IPS-11a (cell line): Measurements from ENCODE around the gene VWC2L.

ENCODE experiments used
- H3K4me3 ChIP-seq: one replicate; pipeline ENCODE4 v1.5.1; 2013; ENCODE audit warnings: low read depth, low read length, control low read depth

The VWC2L gene

DNA sequence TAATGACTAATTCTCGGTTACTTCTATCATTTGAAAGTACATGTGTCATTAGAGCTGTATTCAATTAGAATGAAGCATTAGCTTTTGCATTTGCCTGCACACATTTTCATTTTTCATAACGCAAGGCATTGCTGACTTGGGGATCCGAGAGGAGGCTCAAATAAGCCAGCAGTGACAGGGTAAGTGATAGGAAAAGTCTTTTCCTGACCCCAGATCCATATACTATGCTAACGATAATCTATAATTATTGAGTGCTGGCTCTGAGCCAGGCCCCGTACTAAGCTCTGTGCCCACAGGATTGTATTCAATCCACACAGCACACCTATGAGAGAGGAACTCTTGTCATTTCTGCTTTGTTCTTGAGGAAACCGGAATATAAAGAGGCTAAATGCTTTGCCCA, 168.2 kb downstream of the VWC2L start:
- H3K4me3 ChIP-seq = no peak overlapping the region

DNA sequence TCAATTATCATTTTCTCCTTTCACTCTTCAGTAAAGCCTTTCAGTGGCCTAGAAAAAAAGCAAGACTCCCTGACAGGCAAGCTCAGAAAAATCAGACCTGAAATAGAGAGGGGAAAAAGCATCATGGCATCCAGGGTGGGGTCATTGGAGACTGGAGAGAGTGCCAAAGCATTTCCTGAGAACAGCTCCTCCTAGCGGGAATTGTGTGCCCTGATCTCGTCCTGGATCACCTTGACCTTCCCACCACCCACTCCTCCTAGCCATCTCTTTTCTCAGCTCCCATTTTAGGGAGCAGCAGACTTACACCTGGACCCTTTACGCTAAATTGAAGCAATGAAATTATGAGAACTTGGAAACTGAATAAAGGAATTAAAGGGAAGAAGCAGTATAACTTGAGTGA, 176.6 kb downstream of the VWC2L start:
- H3K4me3 ChIP-seq = no peak overlapping the region

DNA sequence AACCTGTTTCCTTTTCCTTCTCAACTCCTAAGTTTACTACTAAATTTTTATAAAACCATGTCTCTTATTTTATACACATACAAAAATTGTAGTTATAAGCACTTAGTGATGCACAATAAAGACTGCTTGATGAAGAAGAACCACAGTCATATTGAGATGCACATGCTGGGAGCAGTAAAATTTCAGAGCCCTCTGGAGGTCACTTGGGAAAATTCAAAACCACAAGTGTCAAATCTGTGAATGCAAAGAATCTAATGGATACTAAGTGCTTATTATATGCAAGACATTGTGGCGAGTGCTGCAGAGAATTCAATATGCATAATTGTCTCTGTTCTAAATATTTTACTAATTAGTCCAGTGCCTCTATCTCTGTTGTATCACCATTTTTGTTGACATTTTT, 180.5 kb downstream of the VWC2L start:
- H3K4me3 ChIP-seq = no peak overlapping the region

DNA sequence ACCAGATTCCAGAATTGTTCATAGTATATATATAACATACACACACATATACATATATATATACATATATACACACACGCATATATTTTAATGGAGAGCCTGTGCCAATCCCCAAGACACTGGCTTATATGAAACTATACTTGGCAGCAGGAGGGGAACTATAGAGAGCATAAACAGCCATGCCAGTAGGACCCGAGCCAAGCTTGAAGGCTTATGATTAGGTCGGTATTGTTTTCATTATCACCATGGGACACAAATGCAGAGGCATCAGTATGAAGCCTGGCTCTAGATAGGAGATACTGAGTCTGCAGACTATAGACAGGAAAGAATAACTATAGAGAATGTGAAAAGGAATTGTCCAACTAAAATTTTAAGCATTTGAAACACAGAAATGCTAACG, 181.2 kb downstream of the VWC2L start:
- no peak overlapping the region for H3K4me3 ChIP-seq

DNA sequence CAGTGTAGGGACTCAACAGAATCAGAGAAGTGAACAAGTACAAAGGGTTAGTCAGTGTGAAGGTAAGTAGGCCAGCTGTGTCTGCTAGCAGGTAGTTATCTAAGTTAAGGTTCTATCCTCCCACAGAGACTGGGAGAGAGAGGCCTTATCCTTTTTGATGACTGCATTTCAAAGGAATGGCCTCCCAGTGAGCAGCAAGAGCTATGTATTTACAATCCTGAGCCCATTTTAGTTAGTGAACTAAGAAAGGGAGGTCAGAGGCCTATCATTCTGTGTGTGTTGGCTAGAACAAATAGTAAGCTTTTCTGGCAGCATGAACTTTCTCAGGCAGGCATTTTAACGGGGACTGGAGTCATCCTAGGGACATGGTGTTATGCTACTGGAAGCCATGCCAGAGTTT, 182.9 kb downstream of the VWC2L start:
- H3K4me3 ChIP-seq = no peak overlapping the region

DNA sequence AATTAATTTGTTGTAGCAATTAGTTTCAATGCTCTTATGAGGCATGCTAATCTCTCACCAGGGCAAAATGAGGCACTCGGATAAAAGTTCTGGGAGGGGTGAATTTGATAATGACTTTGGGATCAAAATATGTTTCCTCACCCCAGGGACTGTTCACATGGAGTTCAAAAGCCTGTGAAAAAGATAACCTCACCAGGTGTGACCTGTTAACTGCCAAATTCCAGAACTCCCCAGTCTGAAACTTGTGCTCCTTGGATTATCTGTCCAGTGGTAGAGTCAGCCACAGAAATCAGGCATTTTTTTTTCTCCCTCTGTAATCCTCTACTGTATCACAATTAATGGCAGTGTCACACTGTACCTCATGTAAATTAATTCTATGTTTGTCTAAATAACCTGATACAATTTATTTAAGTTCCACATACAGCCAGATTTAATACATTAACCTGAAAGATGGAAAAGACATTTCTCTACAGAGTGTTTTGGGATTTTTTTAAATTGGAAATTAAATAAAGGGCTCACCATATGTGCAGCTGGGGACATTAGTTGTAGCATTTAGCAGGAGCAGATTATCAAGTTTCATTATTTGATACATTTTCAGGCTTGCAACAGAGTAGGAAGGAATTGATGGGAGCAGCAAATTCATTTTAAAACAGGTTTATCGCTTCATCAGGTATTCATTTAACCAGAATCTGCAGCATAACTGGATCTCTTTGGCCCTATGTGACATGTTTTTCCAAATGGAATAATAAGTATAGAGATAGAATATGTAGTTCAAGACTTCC, 191.2 kb downstream of the VWC2L start:
- H3K4me3 ChIP-seq = no peak overlapping the region

DNA sequence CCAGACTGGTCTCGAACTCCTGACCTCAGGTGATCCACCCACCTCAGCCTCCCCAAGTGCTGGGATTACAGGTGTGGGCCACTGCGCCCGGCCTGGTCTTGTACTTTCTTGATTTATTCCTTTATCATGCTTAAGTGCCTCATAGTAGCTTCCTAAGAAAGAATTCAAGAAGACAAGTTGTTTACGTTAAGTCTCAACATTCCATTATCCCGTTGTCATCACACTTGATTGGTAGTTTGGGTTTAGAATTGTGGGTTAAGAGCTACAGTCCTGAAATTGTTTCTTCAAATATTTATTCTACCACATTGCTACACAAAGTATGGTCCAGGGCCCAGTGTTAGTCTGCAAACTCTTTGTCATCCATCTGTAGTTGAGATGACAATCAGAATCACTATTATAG, 194.0 kb downstream of the VWC2L start:
- no peak overlapping the region for H3K4me3 ChIP-seq

DNA sequence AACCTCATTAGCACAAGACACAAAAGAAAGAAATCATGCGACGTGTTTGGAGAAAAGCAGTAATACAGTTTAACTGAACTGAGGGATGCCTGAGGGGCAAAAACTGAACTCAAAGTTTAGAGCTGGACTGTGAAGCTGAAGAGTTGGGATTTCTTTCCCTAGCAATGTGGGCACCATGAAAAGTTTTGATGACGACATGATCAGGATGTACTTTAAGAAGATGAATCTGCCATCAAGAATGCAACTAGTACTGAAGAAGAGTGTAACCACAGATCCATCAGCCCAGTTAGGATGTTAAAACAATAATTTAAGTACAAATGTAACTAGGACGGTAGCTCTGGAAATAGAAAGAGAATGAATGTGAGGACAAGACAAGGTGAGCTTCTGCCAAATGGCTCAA, 196.2 kb downstream of the VWC2L start:
- H3K4me3 ChIP-seq = no peak overlapping the region

DNA sequence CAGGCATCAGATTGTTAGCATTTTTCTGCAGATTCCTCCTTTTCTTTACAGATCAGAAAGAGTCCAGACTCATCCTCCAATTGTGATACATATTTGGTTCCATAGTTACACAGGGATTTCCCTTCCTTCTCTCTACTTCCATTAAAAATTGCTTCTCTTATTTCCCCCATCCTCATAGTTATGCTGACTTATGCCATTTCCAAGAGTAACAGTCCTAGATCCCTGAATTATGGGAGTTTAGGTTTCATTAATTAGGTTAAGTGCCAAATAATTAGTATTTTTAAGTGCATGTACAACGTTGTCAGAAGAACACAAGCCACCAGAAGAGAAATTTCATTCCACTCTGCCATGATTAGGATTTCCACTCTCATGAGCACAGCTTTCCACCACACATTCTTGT, 200.2 kb downstream of the VWC2L start:
- no peak overlapping the region for H3K4me3 ChIP-seq

DNA sequence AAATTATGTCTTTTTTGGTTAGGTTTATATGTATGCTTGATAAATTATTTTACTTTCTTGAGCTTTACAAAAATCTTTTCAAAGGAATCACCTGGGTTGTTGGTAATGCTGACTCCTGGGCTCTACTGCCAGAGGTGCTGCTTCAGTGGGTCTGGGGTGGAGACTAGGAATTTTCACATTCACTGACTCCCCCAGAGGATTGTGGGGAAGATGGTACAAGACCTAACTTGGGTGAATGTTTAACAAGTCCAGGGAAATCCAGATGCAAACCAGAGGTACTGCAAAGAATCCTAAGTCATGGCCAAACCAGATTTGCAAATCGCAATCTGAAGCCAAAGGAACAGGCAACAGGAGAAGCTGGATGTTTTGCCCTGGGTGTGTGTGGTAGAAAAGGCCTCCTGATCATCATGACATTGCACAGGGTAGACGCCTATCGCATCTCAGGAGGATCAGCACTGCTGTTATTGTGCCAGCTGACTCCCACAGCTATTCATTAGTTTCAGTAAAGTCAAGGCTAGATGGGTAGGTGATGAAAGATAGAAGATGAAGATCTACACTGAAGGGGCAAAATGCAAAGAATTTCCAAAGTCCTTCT, 213.4 kb downstream of the VWC2L start:
- H3K4me3 ChIP-seq = no peak overlapping the region

DNA sequence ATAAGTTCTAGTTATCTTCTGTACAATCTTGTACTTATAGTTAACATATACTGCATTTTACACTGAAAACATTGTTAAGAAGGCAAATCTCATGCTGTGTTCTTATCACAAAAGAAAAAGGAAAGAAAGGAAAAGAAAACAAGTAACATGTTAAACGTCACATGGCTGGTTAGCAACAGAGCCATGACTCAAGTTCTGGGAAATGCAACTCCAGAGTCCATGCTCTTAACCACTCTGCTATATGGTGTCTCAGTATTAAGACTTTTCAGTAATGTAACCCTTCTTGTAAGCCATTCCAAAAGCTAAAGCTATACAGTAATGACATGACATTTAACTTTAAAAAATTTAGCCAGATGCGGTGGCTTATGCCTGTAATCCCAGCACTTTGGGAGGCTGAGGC, 217.2 kb downstream of the VWC2L start:
- H3K4me3 ChIP-seq = no peak overlapping the region
